ENCODE results near the gene YY1AP1.

DNA sequence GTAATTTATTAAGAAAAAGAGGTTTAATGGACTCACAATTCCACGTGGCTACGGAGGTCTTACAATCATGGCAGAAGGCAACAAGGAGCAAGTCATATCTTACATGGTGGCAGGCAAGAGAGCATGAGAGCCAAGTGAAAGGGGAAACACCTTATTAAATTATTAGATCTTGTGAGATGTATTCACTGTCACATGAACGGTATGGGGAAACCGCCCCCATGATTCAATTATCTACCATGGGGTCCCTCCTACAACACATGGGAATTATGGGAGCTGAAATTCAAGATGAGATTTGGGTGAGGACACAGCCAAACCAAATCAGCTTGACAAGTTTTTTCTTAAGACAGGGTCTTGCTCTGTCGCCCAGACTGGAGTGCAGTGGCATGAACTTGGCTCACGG lies 14.6 kb upstream of the YY1AP1 start:
- TF ChIP-seq POLR2A (IDR thresholded peaks at IDR 0.05), result no peak
- no peak for TF ChIP-seq POLR2AphosphoS5 (IDR thresholded peaks at IDR 0.05; ENCODE audit: insufficient read depth in 1 of 2, low read depth in 1 of 2)

Data from vagina (tissue), 2 donors.